Stimulated activated CD8-positive, alpha-beta memory T cell treated with anti-CD3 and anti-CD28 coated beads, Interleukin-7, amount 100 ng/mL, for 1 hour (primary cell): ENCODE results near the gene GLIS1.

Experiments
- DNase-seq, 2 donors: peaks; one replicate each; pipeline ENCODE4 v3.0.0-alpha.2; 2020; ENCODE audit warnings: low read depth in 2 of 2

Gene GLIS1

GRCh38 chr1:53678938-53679825 is 59.8 kb downstream of the GLIS1 start:
- DNase-seq = no peak

DNA sequence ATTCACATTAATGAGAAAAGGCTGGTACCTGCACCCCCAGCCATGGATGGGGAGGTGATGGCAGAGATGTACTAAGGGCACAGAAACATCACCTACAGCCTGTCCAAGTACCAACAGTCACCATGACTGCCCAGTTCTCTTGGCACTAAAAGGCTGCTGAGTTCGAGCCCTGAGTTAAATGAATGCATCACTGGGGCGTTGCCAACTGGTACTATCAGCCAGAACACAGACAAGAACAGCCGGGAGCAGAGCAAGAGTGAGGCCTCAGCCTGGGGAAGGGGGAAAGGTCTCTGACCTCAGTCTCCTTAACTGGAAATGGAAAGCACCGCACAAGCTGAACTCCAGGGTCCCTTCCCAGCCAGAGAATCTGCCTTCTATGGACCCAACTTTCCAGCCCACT is 60.5 kb downstream of the GLIS1 start:
- no peak for DNase-seq

GRCh38 chr1:53678046-53678445 is 60.9 kb downstream of the GLIS1 start:
- DNase-seq = no peak

DNA sequence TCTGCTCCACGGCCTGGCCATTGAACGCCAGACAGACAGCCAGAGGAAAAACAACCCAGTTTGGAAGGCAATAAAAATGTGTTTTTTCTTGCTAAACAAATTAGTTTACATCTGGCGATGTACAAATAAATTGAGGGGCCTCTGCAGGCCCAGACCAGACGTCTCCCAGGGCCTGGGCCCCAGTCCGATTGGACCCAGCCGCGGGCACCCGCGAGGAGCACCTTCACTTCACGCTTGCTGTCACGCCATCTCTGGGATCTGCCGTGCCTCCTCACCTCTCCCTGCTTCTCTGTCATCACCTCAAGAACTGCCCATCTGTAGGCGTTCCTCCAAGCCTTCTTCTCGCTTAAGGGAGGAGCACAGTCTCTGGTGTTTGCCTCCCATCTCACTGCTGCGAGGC is 61.5 kb downstream of the GLIS1 start:
- DNase-seq = no peak

GRCh38 chr1:53672785-53673184 is 66.2 kb downstream of the GLIS1 start:
- no peak for DNase-seq

- DNase-seq = no peak
Observed at GRCh38 chr1:53672243-53672642, 66.7 kb downstream of the GLIS1 start.

- no peak for DNase-seq
Observed at GRCh38 chr1:53669621-53670191, 69.3 kb downstream of the GLIS1 start.

DNA sequence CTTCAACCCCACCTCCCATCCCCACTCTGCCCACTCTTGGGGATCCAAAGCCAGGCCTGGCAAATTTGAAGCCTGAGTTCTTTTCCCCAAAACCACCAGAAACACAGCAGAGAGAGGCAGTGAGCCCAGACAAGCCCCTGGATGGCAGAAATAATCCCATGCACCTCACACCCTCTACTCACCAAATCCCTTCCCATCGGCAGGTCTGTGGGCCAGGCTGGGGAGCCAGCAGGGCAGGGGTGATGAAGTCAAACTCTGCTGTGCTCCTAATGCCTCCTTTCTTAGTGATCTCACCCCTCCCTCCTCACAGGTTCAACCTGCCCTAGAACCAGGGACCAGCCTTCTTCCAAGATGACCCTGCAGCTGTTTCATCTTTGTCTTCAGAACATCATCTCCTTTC is 72.4 kb downstream of the GLIS1 start:
- DNase-seq = no peak

DNA sequence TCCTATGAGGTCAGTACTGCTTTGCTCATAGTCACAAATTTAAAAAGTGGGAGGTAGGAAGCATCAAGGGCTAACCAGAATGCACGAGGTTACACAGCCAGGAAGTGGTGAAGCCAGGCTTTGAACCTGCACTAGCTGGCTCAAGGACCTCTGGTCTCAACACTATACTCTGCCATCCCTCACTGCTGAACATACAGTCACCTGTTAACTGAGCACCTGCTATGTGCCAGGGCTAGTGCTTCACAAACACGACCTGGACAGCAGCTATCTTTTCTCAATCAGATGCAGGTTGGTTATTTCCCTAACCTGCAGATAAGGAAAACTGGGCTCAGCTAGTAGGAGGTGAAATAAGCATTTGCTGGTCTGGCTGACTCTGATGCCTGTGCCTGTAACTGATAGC is 73.0 kb downstream of the GLIS1 start:
- DNase-seq = no peak

DNA sequence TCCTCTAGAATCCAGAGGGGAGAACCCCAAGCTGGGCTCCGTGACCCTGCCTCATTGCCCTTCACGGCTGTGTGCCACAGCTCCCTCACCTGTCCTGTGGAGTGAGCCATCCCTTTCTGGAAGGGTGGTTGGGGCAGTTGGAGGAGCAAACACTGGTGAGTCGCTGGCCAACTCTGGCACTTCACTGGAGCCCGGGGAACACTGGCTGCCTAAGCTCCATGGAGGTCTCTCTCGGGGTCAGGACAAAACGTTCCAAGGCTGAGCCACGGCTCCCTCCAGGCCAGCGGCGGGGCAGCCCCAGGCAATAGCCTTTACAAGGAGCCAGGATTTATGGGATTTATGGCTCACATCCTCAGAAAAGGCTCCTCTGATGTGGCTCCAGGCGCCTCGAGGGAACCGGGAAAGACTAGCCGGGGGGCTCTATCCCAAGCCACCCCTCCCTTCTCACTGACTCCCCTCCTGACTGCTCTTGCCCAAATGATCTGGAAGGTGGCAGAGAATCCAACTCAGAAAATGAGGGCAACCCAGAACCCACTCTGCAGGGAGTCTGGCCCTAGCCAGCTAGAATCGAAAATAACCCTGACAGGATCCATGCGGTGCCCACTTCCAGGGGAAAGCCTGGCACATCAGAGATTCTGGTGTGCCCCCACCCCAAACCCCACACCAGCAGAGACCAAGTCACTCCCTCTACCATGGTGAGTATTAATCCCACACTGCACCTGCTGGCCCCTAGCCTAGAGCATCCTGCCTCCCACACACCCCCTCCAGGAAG is 75.2 kb downstream of the GLIS1 start:
- no peak for DNase-seq

GRCh38 chr1:53662951-53663350 is 76.0 kb downstream of the GLIS1 start:
- DNase-seq = no peak

- DNase-seq = no peak
Observed at GRCh38 chr1:53662169-53662568, 76.8 kb downstream of the GLIS1 start.

DNA sequence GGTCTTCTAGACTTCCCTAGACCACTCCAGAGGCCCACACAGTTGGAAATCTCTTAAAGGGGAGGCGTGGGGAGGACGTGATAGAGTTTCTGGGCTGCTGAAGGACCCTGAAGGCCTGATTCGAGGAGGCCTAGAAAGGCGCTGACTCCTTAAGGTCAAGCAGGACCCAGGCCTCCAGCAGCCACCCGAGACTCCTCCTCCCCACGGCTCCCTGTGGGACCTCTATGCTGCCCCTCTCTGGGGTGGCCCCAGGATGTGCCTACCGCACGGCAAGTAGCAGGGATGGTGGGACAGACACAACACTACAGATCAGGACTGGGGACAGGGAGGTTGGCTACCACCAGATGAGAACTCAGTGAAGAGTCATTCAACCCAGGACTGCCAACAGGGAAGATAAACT is 77.5 kb downstream of the GLIS1 start:
- no peak for DNase-seq

DNA sequence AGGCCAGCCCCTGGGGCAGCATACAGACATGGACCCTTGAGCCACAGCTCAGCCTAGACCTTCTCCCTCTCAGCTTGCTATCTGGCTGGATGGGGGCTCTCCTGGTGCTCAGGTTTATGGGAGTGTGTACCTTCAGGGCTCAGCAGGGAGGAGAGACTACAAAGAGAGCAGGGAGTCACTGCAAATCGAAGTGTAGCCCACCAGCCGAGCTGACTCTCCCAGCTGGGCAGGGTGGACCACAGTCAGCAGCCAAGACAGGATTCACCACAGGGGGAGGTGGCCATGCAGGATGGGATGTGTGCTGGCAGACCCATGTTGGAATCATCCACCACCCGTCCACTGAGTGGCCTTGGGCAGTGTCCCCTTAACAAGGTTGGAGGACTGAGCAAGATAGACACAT is 78.3 kb downstream of the GLIS1 start:
- DNase-seq = no peak

DNA sequence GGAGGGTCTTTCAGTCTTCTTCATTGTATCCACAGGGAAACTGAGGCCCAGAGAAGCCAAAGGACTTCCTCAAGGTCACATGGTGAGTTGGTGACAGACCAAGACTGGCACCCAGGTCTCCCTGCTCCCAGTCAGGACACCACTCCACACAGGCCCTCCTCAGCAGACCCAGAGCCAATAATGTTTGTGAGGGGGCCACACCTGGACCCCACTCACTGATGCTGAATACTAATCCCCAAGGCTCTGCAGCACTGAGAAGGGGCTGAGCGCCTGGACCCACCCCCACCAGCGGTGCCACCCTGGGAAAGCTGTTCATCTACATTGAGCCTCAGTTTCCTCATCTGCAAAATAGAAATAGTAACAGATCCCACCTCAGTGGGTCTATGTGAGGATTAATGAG is 79.5 kb downstream of the GLIS1 start:
- DNase-seq = no peak

GRCh38 chr1:53658489-53659230 is 80.3 kb downstream of the GLIS1 start:
- no peak for DNase-seq

- no peak for DNase-seq
Observed at GRCh38 chr1:53657891-53658396, 81.0 kb downstream of the GLIS1 start.

GRCh38 chr1:53657531-53657805 is 81.5 kb downstream of the GLIS1 start:
- DNase-seq = no peak

DNA sequence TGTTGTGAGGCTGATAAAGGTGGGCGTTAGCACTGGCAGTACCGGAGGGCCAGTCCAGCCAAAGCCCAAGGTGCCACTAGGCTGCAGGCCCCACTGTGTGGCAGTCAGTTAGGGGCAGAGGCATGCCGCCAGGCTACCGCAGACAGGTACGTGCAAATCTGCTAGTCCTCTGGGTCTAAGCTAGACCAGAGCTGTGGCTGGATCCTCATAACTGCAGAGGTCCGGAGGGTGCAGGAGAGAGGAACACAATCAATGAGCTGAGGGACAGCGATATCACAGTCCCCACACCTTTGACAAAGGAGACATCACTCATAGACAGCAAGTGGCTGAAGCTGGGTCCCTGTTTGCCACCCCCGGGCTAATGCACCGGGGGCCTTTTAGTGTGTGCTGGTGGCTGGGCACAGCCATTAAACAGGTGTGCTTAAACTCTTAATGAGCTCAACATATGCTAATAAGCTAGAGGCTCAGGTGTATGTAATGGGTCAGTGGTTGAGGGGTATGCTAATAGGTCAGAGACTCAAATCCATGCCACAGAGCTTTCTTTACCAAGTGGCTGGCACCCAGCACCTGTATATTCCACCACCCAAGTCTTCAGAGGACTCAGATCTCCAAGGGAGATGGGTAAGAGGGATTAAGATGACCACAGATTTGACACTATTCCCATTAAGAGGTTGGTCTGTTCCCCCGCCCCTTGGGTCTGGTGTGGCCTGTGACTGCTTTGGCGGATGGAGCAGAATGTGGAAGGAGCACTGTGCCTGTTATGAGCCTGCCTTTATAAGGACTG is 82.0 kb downstream of the GLIS1 start:
- DNase-seq = no peak

- no peak for DNase-seq
Observed at GRCh38 chr1:53655931-53656746, 82.8 kb downstream of the GLIS1 start.
